ENCODE data around the gene PRKAG2. TPM values are rescaled to one million over a fixed set of nuclear protein-coding genes. Genes with fewer than 3 reads are reported as not detected.

The PRKAG2 gene
- total and polyA plus RNA-seq, 8 donors: 7.4 to 16.7 (median 9.2) TPM

DNA sequence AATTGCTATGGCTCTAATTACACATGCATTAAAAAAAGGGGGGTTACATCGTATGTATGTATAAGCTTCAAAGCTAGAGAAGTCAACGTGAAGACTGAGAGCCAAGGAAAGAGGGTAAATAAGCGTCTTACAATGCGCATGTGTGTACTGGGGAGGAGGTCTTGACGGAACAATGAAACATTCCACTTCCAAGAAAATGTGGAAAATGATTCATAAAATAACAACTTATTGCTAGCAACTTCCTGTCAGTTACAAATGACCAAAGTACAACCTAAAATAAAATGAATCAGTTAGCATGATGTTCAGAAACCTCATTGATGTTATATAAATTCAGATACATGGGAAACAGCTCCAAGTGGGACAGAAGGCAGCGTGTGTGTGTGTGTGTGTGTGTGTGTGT is 253.1 kb downstream of the PRKAG2 start:
- TF ChIP-seq, protein P1, sequence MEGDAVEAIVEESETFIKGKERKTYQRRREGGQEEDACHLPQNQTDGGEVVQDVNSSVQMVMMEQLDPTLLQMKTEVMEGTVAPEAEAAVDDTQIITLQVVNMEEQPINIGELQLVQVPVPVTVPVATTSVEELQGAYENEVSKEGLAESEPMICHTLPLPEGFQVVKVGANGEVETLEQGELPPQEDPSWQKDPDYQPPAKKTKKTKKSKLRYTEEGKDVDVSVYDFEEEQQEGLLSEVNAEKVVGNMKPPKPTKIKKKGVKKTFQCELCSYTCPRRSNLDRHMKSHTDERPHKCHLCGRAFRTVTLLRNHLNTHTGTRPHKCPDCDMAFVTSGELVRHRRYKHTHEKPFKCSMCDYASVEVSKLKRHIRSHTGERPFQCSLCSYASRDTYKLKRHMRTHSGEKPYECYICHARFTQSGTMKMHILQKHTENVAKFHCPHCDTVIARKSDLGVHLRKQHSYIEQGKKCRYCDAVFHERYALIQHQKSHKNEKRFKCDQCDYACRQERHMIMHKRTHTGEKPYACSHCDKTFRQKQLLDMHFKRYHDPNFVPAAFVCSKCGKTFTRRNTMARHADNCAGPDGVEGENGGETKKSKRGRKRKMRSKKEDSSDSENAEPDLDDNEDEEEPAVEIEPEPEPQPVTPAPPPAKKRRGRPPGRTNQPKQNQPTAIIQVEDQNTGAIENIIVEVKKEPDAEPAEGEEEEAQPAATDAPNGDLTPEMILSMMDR (IDR thresholded peaks at IDR 0.05): no peak
- H3K27me3 ChIP-seq: no peaks in the 10 kb centered on the region
- ATAC-seq: no peak
- no peak for FAIRE-seq
- 87 to 90% methylated on average over 6 of the region's 6 CpGs for WGBS, 2 donors
- H3K4me3 ChIP-seq: no peak overlapping the region
- H3K27ac ChIP-seq: no peak overlapping the region
- H3K36me3 ChIP-seq: no peaks in the 10 kb centered on the region
- H3K9me3 ChIP-seq: no peaks in the 10 kb centered on the region
- H3K4me1 ChIP-seq: peaks cover 0 to 3% (median 0%) of the 10 kb centered on the region in 3 donors
- intact Hi-C loops (cut with DNase I): loop anchor here in 1 of 3 donors (10.0 kb wide), 1 partner anchor 131 kb away; no protein-coding TSS in a partner anchor
- DNase-seq: no peak

DNA sequence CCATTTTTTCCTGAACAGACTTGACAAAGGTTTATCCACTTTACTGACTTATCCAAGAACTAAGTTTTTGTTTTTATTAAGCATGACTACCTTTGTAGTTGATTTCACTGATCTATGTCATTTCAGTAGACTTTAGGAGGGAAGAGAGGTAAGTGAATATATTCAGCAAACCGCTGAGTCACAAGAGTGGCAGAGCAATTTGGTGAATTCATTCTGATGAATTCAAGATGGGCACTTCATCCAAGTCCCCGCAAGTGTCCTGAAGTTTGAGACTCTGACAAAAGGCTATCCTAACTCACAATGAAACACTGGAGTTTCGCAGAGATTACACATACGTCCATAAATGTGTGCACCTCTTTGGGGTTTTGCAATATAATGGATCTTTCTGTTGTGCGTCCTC is 255.0 kb downstream of the PRKAG2 start:
- no peaks in the 10 kb centered on the region for H3K9me3 ChIP-seq
- no peak for FAIRE-seq
- TF ChIP-seq, protein P1 (IDR thresholded peaks at IDR 0.05): no peak
- H3K27ac ChIP-seq: no peak overlapping the region
- no peak overlapping the region for H3K4me3 ChIP-seq
- no peak for DNase-seq
- no peaks in the 10 kb centered on the region for H3K27me3 ChIP-seq
- H3K36me3 ChIP-seq: no peaks in the 10 kb centered on the region
- WGBS, 2 donors: 80 to 85% methylated on average over 5 of the region's 5 CpGs
- peaks cover 0 to 3% (median 0%) of the 10 kb centered on the region in 3 donors for H3K4me1 ChIP-seq
- ATAC-seq: no peak
- intact Hi-C loops (cut with DNase I): loop anchor here in 1 of 3 donors (10.0 kb wide), 1 partner anchor 133 kb away; no protein-coding TSS in a partner anchor

DNA sequence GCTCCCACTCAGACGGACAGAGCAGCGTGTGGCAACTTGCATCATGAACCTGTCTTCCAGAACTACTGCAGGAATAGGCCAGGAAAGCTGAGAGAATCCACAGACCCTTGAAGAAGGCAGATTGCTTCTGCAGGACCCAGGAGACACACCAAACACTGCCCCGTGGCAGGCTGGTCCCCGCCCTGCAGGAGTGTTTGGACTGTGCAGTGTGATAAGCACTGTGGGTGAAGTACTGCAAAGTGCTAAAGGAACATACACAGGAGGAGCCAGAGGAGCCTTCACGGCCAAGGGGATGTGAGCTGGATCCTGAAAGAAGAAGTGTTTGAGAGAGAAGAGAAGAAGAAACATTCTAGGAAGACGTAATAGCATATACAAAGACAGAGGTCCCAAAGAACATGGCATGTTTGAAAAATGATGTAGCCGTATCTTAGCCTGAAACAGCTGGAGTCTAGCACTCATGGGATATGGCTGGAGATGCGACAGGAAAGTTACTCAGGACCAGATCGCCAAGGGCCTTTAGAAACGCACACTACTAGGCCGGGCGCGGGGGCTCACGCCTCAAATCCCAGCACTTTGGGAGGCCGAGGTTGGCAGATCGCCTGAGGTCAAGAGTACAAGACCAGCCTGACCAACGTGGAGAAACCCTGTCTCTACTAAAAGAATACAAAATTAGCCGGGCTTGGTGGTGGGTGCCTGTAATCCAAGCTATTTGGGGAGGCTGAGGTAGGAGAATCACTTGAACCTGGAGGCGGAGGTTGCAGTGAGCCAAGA is 260.3 kb downstream of the PRKAG2 start:
- Histone ChIP-seq H3K4me3 (no peak overlapping the region), H3K9me3 (no peaks in the 10 kb centered on the region), H3K4me1 (no peaks in the 10 kb centered on the region), H3K36me3 (no peaks in the 10 kb centered on the region), H3K27ac (no peak overlapping the region), H3K27me3 (no peaks in the 10 kb centered on the region)
- ATAC-seq (peak; percentile 51 to 73 (median 63)), FAIRE-seq (no peak), DNase-seq (no peak)
- TF ChIP-seq, protein P1 (IDR thresholded peaks at IDR 0.05): no peak
- intact Hi-C loops (cut with DNase I): no loop called here
- 63 to 69% methylated on average over 19 of the region's 19 CpGs for WGBS, 2 donors

DNA sequence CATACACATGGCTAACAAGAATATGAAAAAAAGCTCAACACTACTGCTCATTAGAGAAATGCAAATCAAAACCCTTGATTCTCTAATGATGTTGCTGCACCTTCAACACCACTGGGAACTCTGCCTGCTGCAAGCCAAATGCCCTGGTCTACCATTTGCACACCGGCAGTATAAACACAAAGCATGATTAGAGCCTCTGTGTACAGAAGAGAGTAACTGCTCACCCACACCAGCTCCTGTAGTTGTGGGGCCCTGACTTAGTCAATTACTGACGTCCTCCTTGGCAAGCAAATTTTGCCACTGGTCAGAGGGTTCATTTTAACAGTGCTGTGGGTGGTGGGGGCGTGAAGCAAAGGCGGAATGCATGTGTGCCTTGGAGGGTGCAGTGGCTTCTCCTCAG is 261.1 kb downstream of the PRKAG2 start:
- Histone ChIP-seq H3K27me3 (no peaks in the 10 kb centered on the region), H3K4me3 (no peak overlapping the region), H3K4me1 (no peaks in the 10 kb centered on the region), H3K36me3 (no peaks in the 10 kb centered on the region), H3K9me3 (no peaks in the 10 kb centered on the region), H3K27ac (no peak overlapping the region)
- FAIRE-seq: no peak
- intact Hi-C loops (cut with DNase I): no loop called here
- DNase-seq: peak in 1 of 6 donors; percentile 22
- WGBS, 2 donors: 45 to 48% methylated on average over 4 of the region's 4 CpGs
- TF ChIP-seq, protein P1 (IDR thresholded peaks at IDR 0.05): no peak
- ATAC-seq: peak; percentile 78 to 89 (median 84)

DNA sequence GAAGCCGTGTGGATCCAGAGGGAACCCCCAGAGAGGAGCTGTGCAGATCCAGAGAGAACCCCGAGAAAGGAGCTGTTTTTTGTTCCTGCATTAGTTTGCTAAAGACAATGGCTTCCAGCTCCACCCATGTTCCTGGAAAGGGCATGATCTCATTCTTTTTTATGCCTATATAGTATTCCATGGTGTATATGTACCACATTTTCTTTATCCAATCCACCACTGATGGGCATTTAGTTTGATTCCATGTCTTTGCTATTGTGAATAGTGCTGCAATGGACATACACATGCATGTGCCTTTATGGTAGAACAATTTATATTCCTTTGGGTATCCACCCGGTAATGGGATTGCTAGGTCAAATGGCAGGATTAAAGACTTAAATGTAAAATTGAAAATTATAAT is 261.9 kb downstream of the PRKAG2 start:
- ATAC-seq (no peak), FAIRE-seq (no peak), DNase-seq (no peak)
- TF ChIP-seq, protein P1 (IDR thresholded peaks at IDR 0.05): no peak
- Histone ChIP-seq H3K27ac (no peak overlapping the region), H3K27me3 (no peaks in the 10 kb centered on the region), H3K4me1 (no peaks in the 10 kb centered on the region), H3K9me3 (no peaks in the 10 kb centered on the region), H3K4me3 (no peak overlapping the region), H3K36me3 (no peaks in the 10 kb centered on the region)
- intact Hi-C loops (cut with DNase I): no loop called here
- WGBS, 2 donors: 95 to 98% methylated on average over 3 of the region's 3 CpGs
